Measurements from ENCODE around the gene CAMP. TPM values are rescaled to one million over a fixed set of nuclear protein-coding genes. Genes with fewer than 3 reads are reported as not detected.
A peak's percentile ranks its signal among the peaks of the same experiment; 100 is the strongest.

The CAMP gene
- total RNA-seq, 1 donor from 2014 or later: not detected

- Mint-ChIP-seq H3K27ac (ENCODE audit: unreplicated experiment) (no peak overlapping the region), H3K4me3 (ENCODE audit: unreplicated experiment) (no peak overlapping the region), H3K9me3 (ENCODE audit: unreplicated experiment) (peaks cover 7% of the 10 kb centered on the region), H3K27me3 (ENCODE audit: unreplicated experiment) (peaks cover 2% of the 10 kb centered on the region), H3K4me1 (ENCODE audit: low read depth, unreplicated experiment) (peaks cover 5% of the 10 kb centered on the region), H3K36me3 (ENCODE audit: unreplicated experiment) (peaks cover 16% of the 10 kb centered on the region)
- DNase-seq: no peak
- TF ChIP-seq CTCF (IDR thresholded peaks at IDR 0.05; ENCODE audit: partially characterized antibody, unreplicated experiment): no peak
Observed at GRCh38 chr3:48271763-48272498, 48.6 kb downstream of the CAMP start.

GRCh38 chr3:48273594-48274211 lies 50.4 kb downstream of the CAMP start:
- DNase-seq: peak; percentile 60
- H3K4me1 Mint-ChIP-seq (ENCODE audit: low read depth, unreplicated experiment): peaks cover 5% of the 10 kb centered on the region
- H3K36me3 Mint-ChIP-seq (ENCODE audit: unreplicated experiment): peaks cover 16% of the 10 kb centered on the region
- TF ChIP-seq CTCF (IDR thresholded peaks at IDR 0.05; ENCODE audit: partially characterized antibody, unreplicated experiment): peak; percentile 62
- H3K9me3 Mint-ChIP-seq (ENCODE audit: unreplicated experiment): peaks cover 7% of the 10 kb centered on the region
- peak overlapping the region; percentile 22 for H3K27ac Mint-ChIP-seq (ENCODE audit: unreplicated experiment)
- peaks cover 4% of the 10 kb centered on the region for H3K27me3 Mint-ChIP-seq (ENCODE audit: unreplicated experiment)
- no peak overlapping the region for H3K4me3 Mint-ChIP-seq (ENCODE audit: unreplicated experiment)

- peaks cover 5% of the 10 kb centered on the region for H3K4me1 Mint-ChIP-seq (ENCODE audit: low read depth, unreplicated experiment)
- no peak for DNase-seq
- H3K27me3 Mint-ChIP-seq (ENCODE audit: unreplicated experiment): peaks cover 4% of the 10 kb centered on the region
- H3K27ac Mint-ChIP-seq (ENCODE audit: unreplicated experiment): no peak overlapping the region
- TF ChIP-seq CTCF (IDR thresholded peaks at IDR 0.05; ENCODE audit: partially characterized antibody, unreplicated experiment): no peak
- H3K9me3 Mint-ChIP-seq (ENCODE audit: unreplicated experiment): peaks cover 7% of the 10 kb centered on the region
- no peak overlapping the region for H3K4me3 Mint-ChIP-seq (ENCODE audit: unreplicated experiment)
- H3K36me3 Mint-ChIP-seq (ENCODE audit: unreplicated experiment): peaks cover 16% of the 10 kb centered on the region
Observed at GRCh38 chr3:48274452-48274851, 51.2 kb downstream of the CAMP start.

Small RNA genes lying within 50 kb of the gene (microRNA-seq; reads per million reads assigned to microRNA genes)
- 51.3 reads per million, percentile 69 among the genes with 10 or more reads in this experiment for gene MIR4443 (ENCODE audit: unreplicated experiment)

Other genes starting within 250 kb of the CAMP start
- gene MAP4, start 207.1 kb upstream of the CAMP start, total RNA-seq (ENCODE audit: unreplicated experiment): 319 TPM
- gene CDC25A, start 35.1 kb upstream of the CAMP start, total RNA-seq (ENCODE audit: unreplicated experiment): 11.8 TPM
- 48.2 TPM for gene ZNF589, start 17.6 kb downstream of the CAMP start, total RNA-seq (ENCODE audit: unreplicated experiment)
- gene NME6, start 77.9 kb downstream of the CAMP start, total RNA-seq (ENCODE audit: unreplicated experiment): 29.2 TPM
- gene SPINK8, start 110.2 kb downstream of the CAMP start, total RNA-seq (ENCODE audit: unreplicated experiment): not detected
- gene FBXW12, start 148.7 kb downstream of the CAMP start, total RNA-seq (ENCODE audit: unreplicated experiment): 0.66 TPM
- gene PLXNB1, start 206.6 kb downstream of the CAMP start, total RNA-seq (ENCODE audit: unreplicated experiment): 195 TPM
- 15.3 TPM for gene CCDC51, start 216.6 kb downstream of the CAMP start, total RNA-seq (ENCODE audit: unreplicated experiment)
- 154 TPM for gene TMA7, start 216.8 kb downstream of the CAMP start, total RNA-seq (ENCODE audit: unreplicated experiment)
- gene ATRIP, start 223.2 kb downstream of the CAMP start, total RNA-seq (ENCODE audit: unreplicated experiment): 15.8 TPM

All from glutamatergic neuron (in vitro differentiated cells).